22Rv1 (cell line): ENCODE measurements around the gene DLG1.

ENCODE experiments used
- H3K27ac ChIP-seq: fragments of 450-650 bp; 2 replicates; pipeline ENCODE4 v1.5.1; 2017
- CTCF ChIP-seq: fragments of 450-650 bp; IDR thresholded peaks from 2 replicates; pipeline ENCODE4 v1.5.1; 2017; ENCODE audit warnings: mild to moderate bottlenecking
- ZFX ChIP-seq: fragments of 450-650 bp; IDR thresholded peaks from 2 replicates; pipeline ENCODE4 v1.6.1; 2017; ENCODE audit warnings: antibody characterized with exemption, borderline replicate concordance

Gene DLG1

GRCh38 chr3:196997311-196997710, 301.1 kb downstream of the DLG1 start:
- TF ChIP-seq ZFX (no peak), CTCF (no peak)
- H3K27ac ChIP-seq = no peak overlapping the region

GRCh38 chr3:196996454-196997265, 301.8 kb downstream of the DLG1 start:
- H3K27ac ChIP-seq = no peak overlapping the region
- TF ChIP-seq CTCF (no peak), ZFX (no peak)

GRCh38 chr3:196995646-196996355, 302.6 kb downstream of the DLG1 start:
- H3K27ac ChIP-seq = no peak overlapping the region
- TF ChIP-seq ZFX (no peak), CTCF (no peak)

GRCh38 chr3:196995027-196995426, 303.4 kb downstream of the DLG1 start:
- TF ChIP-seq CTCF (no peak), ZFX (no peak)
- no peak overlapping the region for H3K27ac ChIP-seq

- TF ChIP-seq ZFX (no peak), CTCF (no peak)
- no peak overlapping the region for H3K27ac ChIP-seq
These were observed 304.4 kb downstream of the DLG1 start for GRCh38 chr3:196994056-196994455.
